IMR-90 (cell line): ENCODE results near the gene SNX2. TPM values are rescaled to one million over a fixed set of nuclear protein-coding genes. Genes with fewer than 3 reads are reported as not detected.

Experiments
- ATAC-seq: fragments of 200-7000 bp; cut with Tn5 transposase; 2 replicates; pipeline ENCODE4 v1.9.1; 2020; ENCODE audit warnings: low read depth, mild to moderate bottlenecking, moderate library complexity
- BruUV-seq: library from RNA; stranded (reverse); fragments of 400-500 nt; replicated peaks from 2 replicates; lab custom pipeline; 2021; lab: Mats Ljungman, UMichigan
- CTCF ChIA-PET: fragments of 300-600 bp; formaldehyde crosslinking; extraction: SDS; loops from one replicate; lab custom pipeline; 2021; ENCODE audit warnings: antibody characterized with exemption; lab: Yijun Ruan, JAX
- POLR2A ChIA-PET: fragments of 300-600 bp; sonication (Branson Sonifier 250); formaldehyde crosslinking; loops from one replicate; lab custom pipeline; 2022; ENCODE audit warnings: antibody characterized with exemption; ENCODE audit not compliant: unreplicated experiment; lab: Charles Lee
- DNase-seq: peaks from one replicate; pipeline ENCODE4 v3.0.0; 2013
- H2AFZ ChIP-seq: replicated peaks from 2 replicates; pipeline ENCODE3; 2013; ENCODE audit warnings: low read length, mild to moderate bottlenecking; ENCODE audit not compliant: poor library complexity
- H2AK5ac ChIP-seq: 2 replicates; pipeline ENCODE4 v1.6.1; 2013; ENCODE audit warnings: low read depth, low read length, inconsistent platforms
- H2AK9ac ChIP-seq: replicated peaks from 2 replicates; pipeline ENCODE3; 2013; ENCODE audit warnings: mild to moderate bottlenecking, low read depth, low read length, moderate library complexity; ENCODE audit not compliant: poor library complexity
- H2BK120ac ChIP-seq: 2 replicates; pipeline ENCODE4 v1.6.1; 2013; ENCODE audit warnings: low read depth, low read length, inconsistent platforms
- H2BK15ac ChIP-seq: 3 replicates; pipeline ENCODE4 v1.6.1; 2013; ENCODE audit warnings: low read depth, low read length, inconsistent platforms
- H2BK20ac ChIP-seq: 2 replicates; pipeline ENCODE4 v1.6.1; 2013; ENCODE audit warnings: low read depth, mild to moderate bottlenecking, inconsistent platforms, low read length, moderate library complexity
- H2BK5ac ChIP-seq: 2 replicates; pipeline ENCODE4 v1.6.1; 2013; ENCODE audit warnings: mild to moderate bottlenecking, low read depth, low read length, inconsistent platforms; ENCODE audit not compliant: poor library complexity, severe bottlenecking
- H3K14ac ChIP-seq: replicated peaks from 2 replicates; pipeline ENCODE4 v1.6.1; 2013; ENCODE audit warnings: low read depth, low read length, inconsistent platforms
- H3K18ac ChIP-seq: 2 replicates; pipeline ENCODE4 v1.6.1; 2013; ENCODE audit warnings: low read depth, low read length, control low read depth
- H3K23ac ChIP-seq: 2 replicates; pipeline ENCODE4 v1.6.1; 2013; ENCODE audit warnings: low read depth, low read length, inconsistent platforms
- H3K27ac ChIP-seq: 2 replicates; pipeline ENCODE4 v1.5.1; 2013; ENCODE audit warnings: mild to moderate bottlenecking, control low read depth, low read length; ENCODE audit not compliant: insufficient read depth
- H3K27me3 ChIP-seq: 2 replicates; pipeline ENCODE4 v1.6.1; 2013; ENCODE audit warnings: low read length; ENCODE audit not compliant: control insufficient read depth, insufficient read depth
- H3K36me3 ChIP-seq: 2 replicates; pipeline ENCODE4 v1.6.1; 2013; ENCODE audit warnings: low read length, mixed read lengths; ENCODE audit not compliant: control insufficient read depth, insufficient read depth
- H3K4ac ChIP-seq: 2 replicates; pipeline ENCODE4 v1.6.1; 2013; ENCODE audit warnings: low read depth, low read length, inconsistent platforms
- H3K4me1 ChIP-seq: 2 replicates; pipeline ENCODE4 v1.6.1; 2013; ENCODE audit warnings: low read length, mixed read lengths; ENCODE audit not compliant: control insufficient read depth, insufficient read depth
- H3K4me2 ChIP-seq: 2 replicates; pipeline ENCODE4 v1.6.1; 2013; ENCODE audit warnings: low read depth, mild to moderate bottlenecking, control low read depth, low read length, moderate library complexity
- H3K4me3 ChIP-seq: 2 replicates; pipeline ENCODE4 v1.5.1; 2013; ENCODE audit warnings: low read depth, mild to moderate bottlenecking, control low read depth, low read length, moderate library complexity; ENCODE audit not compliant: insufficient read depth
- H3K56ac ChIP-seq: 2 replicates; pipeline ENCODE4 v1.6.1; 2013; ENCODE audit warnings: low read length, inconsistent platforms; ENCODE audit not compliant: insufficient read depth; ENCODE audit errors: extremely low read depth
- H3K79me1 ChIP-seq, 2 experiments: 2 replicates each; pipeline ENCODE4 v1.6.1; 2013; ENCODE audit warnings: low read length in 2 of 2, inconsistent platforms in 1 of 2, low read depth in 1 of 2
- H3K9ac ChIP-seq: 2 replicates; pipeline ENCODE4 v1.6.1; 2013; ENCODE audit warnings: low read depth, low read length, control low read depth
- H3K9me1 ChIP-seq: 2 replicates; pipeline ENCODE4 v1.6.1; 2013; ENCODE audit warnings: low read length, inconsistent platforms; ENCODE audit not compliant: insufficient read depth
- H3K9me3 ChIP-seq: 2 replicates; pipeline ENCODE4 v1.6.1; 2013; ENCODE audit warnings: low read length; ENCODE audit not compliant: control insufficient read depth, insufficient read depth
- H4K20me1 ChIP-seq: 2 replicates; pipeline ENCODE4 v1.6.1; 2013; ENCODE audit warnings: low read length, inconsistent platforms; ENCODE audit not compliant: insufficient read depth
- H4K5ac ChIP-seq: 2 replicates; pipeline ENCODE4 v1.6.1; 2013; ENCODE audit warnings: mild to moderate bottlenecking, low read depth, low read length, control low read depth
- H4K8ac ChIP-seq, 2 experiments: 2 replicates each; pipeline ENCODE4 v1.6.1; 2013; ENCODE audit warnings: low read depth in 2 of 2, low read length in 2 of 2, control low read depth in 1 of 2, inconsistent platforms in 1 of 2
- H4K91ac ChIP-seq: 2 replicates; pipeline ENCODE4 v1.6.1; 2013; ENCODE audit warnings: low read depth, low read length, inconsistent platforms; ENCODE audit not compliant: insufficient read depth
- BHLHE40 ChIP-seq: fragments of 150-350 bp; IDR thresholded peaks from 2 replicates; pipeline ENCODE4 v1.6.1; 2016; ENCODE audit warnings: mild to moderate bottlenecking, low read depth, low read length
- CEBPB ChIP-seq: IDR thresholded peaks from 2 replicates; pipeline ENCODE4 v1.6.1; 2012; ENCODE audit warnings: low read depth, low read length, improper control_type of control experiment
- CHD1 ChIP-seq: IDR thresholded peaks from 2 replicates; pipeline ENCODE4 v1.6.1; 2012; ENCODE audit warnings: low read depth, low read length, improper control_type of control experiment
- MAFK ChIP-seq: IDR thresholded peaks from 2 replicates; pipeline ENCODE4 v1.6.1; 2012; ENCODE audit warnings: low read depth, low read length, improper control_type of control experiment
- MAZ ChIP-seq: IDR thresholded peaks from 2 replicates; pipeline ENCODE4 v1.6.1; 2012; ENCODE audit warnings: low read depth, mild to moderate bottlenecking, low read length, improper control_type of control experiment, moderate library complexity, borderline replicate concordance
- MXI1 ChIP-seq: IDR thresholded peaks from 2 replicates; pipeline ENCODE4 v1.6.1; 2012; ENCODE audit warnings: low read depth, mild to moderate bottlenecking, low read length, moderate library complexity, borderline replicate concordance
- NFE2L2 ChIP-seq: fragments of 150-350 bp; IDR thresholded peaks from 2 replicates; pipeline ENCODE4 v1.6.1; 2016; ENCODE audit warnings: low read depth, mild to moderate bottlenecking, low read length
- POLR2A ChIP-seq: IDR thresholded peaks from 2 replicates; pipeline ENCODE4 v1.6.1; 2012; ENCODE audit warnings: mild to moderate bottlenecking, low read depth, low read length
- RCOR1 ChIP-seq: IDR thresholded peaks from 2 replicates; pipeline ENCODE4 v1.6.1; 2012; ENCODE audit warnings: mild to moderate bottlenecking, low read length, improper control_type of control experiment; ENCODE audit not compliant: insufficient replicate concordance
- RFX5 ChIP-seq: IDR thresholded peaks from 2 replicates; pipeline ENCODE4 v1.8.0; 2012; ENCODE audit warnings: low read depth, mild to moderate bottlenecking, low read length, moderate library complexity
- SMC3 ChIP-seq: fragments of 150-350 bp; IDR thresholded peaks from 2 replicates; pipeline ENCODE4 v1.6.1; 2016; ENCODE audit warnings: low read depth, mild to moderate bottlenecking, antibody characterized with exemption, low read length, moderate library complexity
- WGBS, 2 experiments: methylation state at CpG; one replicate each; pipeline versions ENCODE4 v1.1.5 to v1.1.7; 2013; ENCODE audit warnings: missing lambda C conversion rate in 2 of 2; ENCODE audit not compliant: insufficient read length in 1 of 2; ENCODE audit errors: extremely low coverage in 2 of 2; 5-methylcytosine and 5-hydroxymethylcytosine counted together
- dilution Hi-C: fragments of 300-500 bp; cut with HindIII; formaldehyde crosslinking; loops from one replicate; pipeline ENCODE4 v1.14.3; 2018; ENCODE audit warnings: low sequenced_read_pairs; ENCODE audit not compliant: unreplicated experiment
- in situ Hi-C: fragments of 300-500 bp; cut with MboI; formaldehyde crosslinking; loops from 3 replicates; pipeline ENCODE4 v1.14.3; 2019; ENCODE audit warnings: low sequenced_read_pairs, inconsistent platforms, mixed read lengths
- intact Hi-C: fragments of 100-400 bp; cut with micrococcal nuclease; formaldehyde crosslinking; loops from 2 replicates; pipeline ENCODE4 v1.10.0; 2022
- polyA plus RNA-seq, 3 experiments: library from polyadenylated mRNA; depleted of rRNA; stranded (reverse); fragments of >200 nt; gene quantifications; 2 replicates each; pipeline ENCODE4 v1.2.3, GENCODE V29; 2012; ENCODE audit warnings: low replicate concordance in 1 of 3
- total RNA-seq: library from RNA; depleted of rRNA; stranded (reverse); fragments of >200 nt; gene quantifications from 2 replicates; pipeline ENCODE4 v1.2.3, GENCODE V29; 2012
- TF ChIP-seq, protein P1 (sequence below): conservative IDR thresholded peaks from 2 replicates; pipeline ENCODE4 v1.5.1; 2012; ENCODE audit warnings: mild to moderate bottlenecking, low read depth, low read length, improper control_type of control experiment
- TF ChIP-seq, protein P2 (sequence below): fragments of 150-350 bp; IDR thresholded peaks from 2 replicates; pipeline ENCODE4 v1.6.1; 2016; ENCODE audit warnings: low read depth, mild to moderate bottlenecking, low read length, moderate library complexity, borderline replicate concordance
- TF ChIP-seq, protein P3 (sequence below): fragments of 150-350 bp; IDR thresholded peaks from 2 replicates; pipeline ENCODE4 v1.6.1; 2017; ENCODE audit warnings: mild to moderate bottlenecking, antibody characterized with exemption, low read length, low read depth

Gene SNX2
- total and polyA plus RNA-seq, 2 of the 4 experiments (the other 2 are of a cell fraction): 26.3 to 52.9 TPM

DNA sequence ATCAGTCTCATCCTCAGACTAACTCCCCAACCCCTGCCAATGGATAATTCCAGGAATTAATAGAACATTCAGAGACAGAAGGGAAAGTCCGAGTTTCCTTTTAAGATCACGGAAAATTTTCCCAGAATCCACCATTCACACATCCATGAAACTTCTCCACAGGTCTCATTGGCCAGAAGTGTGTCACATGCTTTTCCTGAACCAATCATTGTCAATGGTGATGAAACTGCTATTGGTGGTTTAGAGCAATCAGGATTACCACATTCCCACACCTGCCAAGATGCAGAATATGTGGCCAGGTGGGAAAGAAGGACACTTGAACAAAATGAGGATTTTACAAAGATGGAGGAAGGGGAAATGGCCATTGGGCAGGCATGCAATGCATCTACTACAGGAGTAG, 29.3 kb upstream of the SNX2 start:
- H2AK9ac ChIP-seq: no peak overlapping the region
- WGBS, 2 experiments: no CpG with 5 or more reads among the region's 2 CpGs
- no peak overlapping the region for H3K18ac ChIP-seq
- H3K4me3 ChIP-seq: no peak overlapping the region
- no peaks in the 10 kb centered on the region for H3K36me3 ChIP-seq
- H2BK5ac ChIP-seq: no peak overlapping the region
- no peak overlapping the region for H3K9ac ChIP-seq
- ATAC-seq: no peak
- H3K4me2 ChIP-seq: no peak overlapping the region
- TF ChIP-seq BHLHE40 (no peak), MXI1 (no peak), CHD1 (no peak), RFX5 (no peak), POLR2A (no peak), RCOR1 (no peak), SMC3 (no peak), CEBPB (no peak), MAFK (no peak), NFE2L2 (no peak), MAZ (no peak)
- TF ChIP-seq, protein P1, sequence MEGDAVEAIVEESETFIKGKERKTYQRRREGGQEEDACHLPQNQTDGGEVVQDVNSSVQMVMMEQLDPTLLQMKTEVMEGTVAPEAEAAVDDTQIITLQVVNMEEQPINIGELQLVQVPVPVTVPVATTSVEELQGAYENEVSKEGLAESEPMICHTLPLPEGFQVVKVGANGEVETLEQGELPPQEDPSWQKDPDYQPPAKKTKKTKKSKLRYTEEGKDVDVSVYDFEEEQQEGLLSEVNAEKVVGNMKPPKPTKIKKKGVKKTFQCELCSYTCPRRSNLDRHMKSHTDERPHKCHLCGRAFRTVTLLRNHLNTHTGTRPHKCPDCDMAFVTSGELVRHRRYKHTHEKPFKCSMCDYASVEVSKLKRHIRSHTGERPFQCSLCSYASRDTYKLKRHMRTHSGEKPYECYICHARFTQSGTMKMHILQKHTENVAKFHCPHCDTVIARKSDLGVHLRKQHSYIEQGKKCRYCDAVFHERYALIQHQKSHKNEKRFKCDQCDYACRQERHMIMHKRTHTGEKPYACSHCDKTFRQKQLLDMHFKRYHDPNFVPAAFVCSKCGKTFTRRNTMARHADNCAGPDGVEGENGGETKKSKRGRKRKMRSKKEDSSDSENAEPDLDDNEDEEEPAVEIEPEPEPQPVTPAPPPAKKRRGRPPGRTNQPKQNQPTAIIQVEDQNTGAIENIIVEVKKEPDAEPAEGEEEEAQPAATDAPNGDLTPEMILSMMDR: no peak
- TF ChIP-seq, protein P2, sequence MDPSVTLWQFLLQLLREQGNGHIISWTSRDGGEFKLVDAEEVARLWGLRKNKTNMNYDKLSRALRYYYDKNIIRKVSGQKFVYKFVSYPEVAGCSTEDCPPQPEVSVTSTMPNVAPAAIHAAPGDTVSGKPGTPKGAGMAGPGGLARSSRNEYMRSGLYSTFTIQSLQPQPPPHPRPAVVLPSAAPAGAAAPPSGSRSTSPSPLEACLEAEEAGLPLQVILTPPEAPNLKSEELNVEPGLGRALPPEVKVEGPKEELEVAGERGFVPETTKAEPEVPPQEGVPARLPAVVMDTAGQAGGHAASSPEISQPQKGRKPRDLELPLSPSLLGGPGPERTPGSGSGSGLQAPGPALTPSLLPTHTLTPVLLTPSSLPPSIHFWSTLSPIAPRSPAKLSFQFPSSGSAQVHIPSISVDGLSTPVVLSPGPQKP: no peak
- TF ChIP-seq, protein P3, sequence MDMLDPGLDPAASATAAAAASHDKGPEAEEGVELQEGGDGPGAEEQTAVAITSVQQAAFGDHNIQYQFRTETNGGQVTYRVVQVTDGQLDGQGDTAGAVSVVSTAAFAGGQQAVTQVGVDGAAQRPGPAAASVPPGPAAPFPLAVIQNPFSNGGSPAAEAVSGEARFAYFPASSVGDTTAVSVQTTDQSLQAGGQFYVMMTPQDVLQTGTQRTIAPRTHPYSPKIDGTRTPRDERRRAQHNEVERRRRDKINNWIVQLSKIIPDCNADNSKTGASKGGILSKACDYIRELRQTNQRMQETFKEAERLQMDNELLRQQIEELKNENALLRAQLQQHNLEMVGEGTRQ: no peak
- no peaks in the 10 kb centered on the region for H3K79me1 ChIP-seq
- no peak overlapping the region for H4K91ac ChIP-seq
- no peak overlapping the region for H3K27ac ChIP-seq
- H4K5ac ChIP-seq: no peak overlapping the region
- no peak overlapping the region for H3K23ac ChIP-seq
- no TSS peak for BruUV-seq
- intact Hi-C loops (no loop called here), in situ Hi-C loops (no loop called here), dilution Hi-C loops (no loop called here)
- no peaks in the 10 kb centered on the region for H4K20me1 ChIP-seq
- no peak overlapping the region for H2AFZ ChIP-seq
- no peaks in the 10 kb centered on the region for H3K9me3 ChIP-seq
- no peak overlapping the region for H2BK20ac ChIP-seq
- H2BK15ac ChIP-seq: no peak overlapping the region
- H2AK5ac ChIP-seq: no peak overlapping the region
- H3K9me1 ChIP-seq: no peaks in the 10 kb centered on the region
- POLR2A ChIA-PET: no interaction called here
- H3K56ac ChIP-seq: no peak overlapping the region
- H3K27me3 ChIP-seq: peaks cover 2% of the 10 kb centered on the region
- DNase-seq: no peak
- H2BK120ac ChIP-seq: no peak overlapping the region
- H3K4me1 ChIP-seq: no peaks in the 10 kb centered on the region
- H4K8ac ChIP-seq: no peak overlapping the region
- CTCF ChIA-PET: interaction anchor here (0.7 kb wide), 1 partner anchor 95 kb away, joined by 3 read pairs; no protein-coding TSS in a partner anchor
- no peak overlapping the region for H3K14ac ChIP-seq
- no peak overlapping the region for H3K4ac ChIP-seq
